Neural progenitor cell (in vitro differentiated cells): Measurements from ENCODE around the gene KCNMA1.

Source experiments
- EZH2 ChIP-seq: fragments of 200-600 bp; sonication (generic); IDR thresholded peaks from 2 replicates; pipeline ENCODE4 v1.6.1; 2017; ENCODE audit warnings: antibody characterized with exemption, mild to moderate bottlenecking, moderate library complexity
- TF ChIP-seq, protein P1 (sequence below): fragments of 200-600 bp; sonication (generic); IDR thresholded peaks from 2 replicates; pipeline ENCODE4 v1.5.1; 2017; ENCODE audit warnings: antibody characterized with exemption, mild to moderate bottlenecking

DNA sequence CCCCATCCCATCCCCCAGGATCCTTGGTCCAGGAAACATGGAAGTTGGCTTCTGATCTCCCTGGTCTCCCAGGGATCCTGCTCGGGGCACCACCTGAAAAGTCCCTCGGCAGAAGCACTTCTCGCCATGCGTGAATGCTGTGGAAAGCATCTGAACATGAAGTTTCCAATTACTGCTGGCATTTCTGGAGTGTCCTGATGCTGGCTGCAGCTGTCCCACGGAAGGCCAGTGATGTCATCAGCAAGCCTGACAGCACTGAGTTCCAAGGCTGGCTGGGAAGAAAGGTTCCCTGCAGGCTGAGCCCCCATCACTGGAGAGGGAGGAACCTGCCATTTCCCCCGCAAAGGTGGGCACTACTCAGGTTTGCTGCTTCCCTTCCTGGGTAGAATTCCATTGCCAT is 71.4 kb downstream of the KCNMA1 start:
- TF ChIP-seq, protein P1, sequence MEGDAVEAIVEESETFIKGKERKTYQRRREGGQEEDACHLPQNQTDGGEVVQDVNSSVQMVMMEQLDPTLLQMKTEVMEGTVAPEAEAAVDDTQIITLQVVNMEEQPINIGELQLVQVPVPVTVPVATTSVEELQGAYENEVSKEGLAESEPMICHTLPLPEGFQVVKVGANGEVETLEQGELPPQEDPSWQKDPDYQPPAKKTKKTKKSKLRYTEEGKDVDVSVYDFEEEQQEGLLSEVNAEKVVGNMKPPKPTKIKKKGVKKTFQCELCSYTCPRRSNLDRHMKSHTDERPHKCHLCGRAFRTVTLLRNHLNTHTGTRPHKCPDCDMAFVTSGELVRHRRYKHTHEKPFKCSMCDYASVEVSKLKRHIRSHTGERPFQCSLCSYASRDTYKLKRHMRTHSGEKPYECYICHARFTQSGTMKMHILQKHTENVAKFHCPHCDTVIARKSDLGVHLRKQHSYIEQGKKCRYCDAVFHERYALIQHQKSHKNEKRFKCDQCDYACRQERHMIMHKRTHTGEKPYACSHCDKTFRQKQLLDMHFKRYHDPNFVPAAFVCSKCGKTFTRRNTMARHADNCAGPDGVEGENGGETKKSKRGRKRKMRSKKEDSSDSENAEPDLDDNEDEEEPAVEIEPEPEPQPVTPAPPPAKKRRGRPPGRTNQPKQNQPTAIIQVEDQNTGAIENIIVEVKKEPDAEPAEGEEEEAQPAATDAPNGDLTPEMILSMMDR, result no peak
- TF ChIP-seq EZH2, result no peak
